Stomach (tissue), 9 donors: Measurements from ENCODE around the gene R3HDM1. TPM values are rescaled to one million over a fixed set of nuclear protein-coding genes. Genes with fewer than 3 reads are reported as not detected.
"Not testable (repeated sequence)": the region's sequence is repeated elsewhere in the genome, so short reads cannot be mapped to it uniquely, and the experiment has no call there.

Experiments
- DNase-seq, 2 donors: peaks; one replicate each; pipeline versions ENCODE4 v3.0.0 to v3.0.0-alpha.2; 2013 to 2019
- H3K27ac ChIP-seq, 5 donors: fragments of 200-600 bp in 4 of 5; sonication (generic) in 4 of 5; one replicate each; pipeline ENCODE4 v1.5.1; 2013 to 2019; ENCODE audit warnings: mild to moderate bottlenecking in 1 of 5, moderate library complexity in 1 of 5
- H3K27me3 ChIP-seq, 3 donors: fragments of 200-600 bp; sonication (generic); one replicate each; pipeline ENCODE4 v1.5.1; 2017 to 2019; ENCODE audit warnings: mixed run types in 1 of 3
- H3K36me3 ChIP-seq, 4 donors: fragments of 200-600 bp; sonication (generic); 1 replicate in 3 of 4; 2 replicates in 1 of 4; pipeline ENCODE4 v1.5.1; 2016 to 2019
- H3K4me1 ChIP-seq, 4 donors: fragments of 200-600 bp; sonication (generic); one replicate each; pipeline ENCODE4 v1.5.1; 2016 to 2019
- H3K4me3 ChIP-seq, 4 donors: fragments of 200-600 bp; sonication (generic) in 3 of 4; one replicate each; pipeline ENCODE4 v1.5.1; 2016 to 2019; ENCODE audit warnings: mild to moderate bottlenecking in 1 of 4
- H3K9me3 ChIP-seq, 4 donors: fragments of 200-600 bp; sonication (generic); one replicate each; pipeline ENCODE4 v1.5.1; 2016 to 2019
- CTCF ChIP-seq, 7 experiments: fragments of 450-650 bp in 4 of 7; fragments of 200-600 bp in 3 of 7; sonication (generic) in 3 of 7; IDR thresholded peaks; one replicate each; pipeline ENCODE4 v1.5.1; 2016 to 2019; ENCODE audit warnings: antibody characterized with exemption in 7 of 7, control low read depth in 2 of 7, mild to moderate bottlenecking in 1 of 7
- EP300 ChIP-seq: sonication (generic); formaldehyde crosslinking; IDR thresholded peaks from one replicate; pipeline ENCODE4 v1.6.1; 2017; ENCODE audit warnings: antibody characterized with exemption
- POLR2A ChIP-seq, 4 donors: fragments of 450-650 bp; IDR thresholded peaks; one replicate each; pipeline ENCODE4 v1.6.1; 2016; ENCODE audit warnings: antibody characterized with exemption in 4 of 4, control low read depth in 2 of 4, mild to moderate bottlenecking in 1 of 4, moderate library complexity in 1 of 4
- POLR2AphosphoS5 ChIP-seq, 3 donors: sonication (generic); formaldehyde crosslinking; IDR thresholded peaks; one replicate each; pipeline ENCODE4 v1.6.1; 2016; ENCODE audit warnings: antibody characterized with exemption in 3 of 3
- WGBS, 5 donors: extraction: QIAGEN DNeasy Blood & Tissue Kit in 3 of 5; methylation state at CpG; one replicate each; pipeline versions ENCODE4 v1.1.5 to v1.1.7; 2013 to 2018; 5-methylcytosine and 5-hydroxymethylcytosine counted together
- intact Hi-C: fragments of 100-400 bp; cut with DNase I; formaldehyde crosslinking; loops from one replicate; pipeline ENCODE4 v1.15.1; 2023; ENCODE audit warnings: low total_unique reads
- polyA plus RNA-seq, 3 donors: library from polyadenylated mRNA; stranded (reverse); fragments of 200-250 nt; gene quantifications; one replicate each; pipeline ENCODE4 v1.2.3, GENCODE V29; 2013
- total RNA-seq, 5 donors: library from RNA; depleted of rRNA; stranded (reverse); fragments of >200 nt; gene quantifications; one replicate each; pipeline versions ENCODE4 v1.1.0 to v1.2.3, GENCODE V29; 2014 to 2016
- donor health status: healthy with polysubstance abuse.
- donor health status: Bipolar disorder and iron deficiency.
- donor health status: healthy.

Gene R3HDM1
- total and polyA plus RNA-seq, 8 donors: 5.7 to 34.3 (median 12.8) TPM

GRCh38 chr2:135708159-135708558, 176.9 kb downstream of the R3HDM1 start:
- H3K36me3 ChIP-seq: peaks cover 0 to 7% (median 2%) of the 10 kb centered on the region in 4 donors
- 92 to 97% (median 96%) methylated on average over 4 of the region's 4 CpGs for WGBS, 5 donors
- no peak for DNase-seq
- H3K4me3 ChIP-seq: no peak overlapping the region
- no peak overlapping the region for H3K27ac ChIP-seq
- H3K4me1 ChIP-seq: peaks cover 0 to 6% (median 0%) of the 10 kb centered on the region in 4 donors
- TF ChIP-seq POLR2AphosphoS5 (IDR thresholded peaks at IDR 0.05) (no peak), POLR2A (IDR thresholded peaks at IDR 0.05) (no peak)
- intact Hi-C loops: no loop called here
- H3K9me3 ChIP-seq: no peaks in the 10 kb centered on the region
- no peaks in the 10 kb centered on the region for H3K27me3 ChIP-seq

DNA sequence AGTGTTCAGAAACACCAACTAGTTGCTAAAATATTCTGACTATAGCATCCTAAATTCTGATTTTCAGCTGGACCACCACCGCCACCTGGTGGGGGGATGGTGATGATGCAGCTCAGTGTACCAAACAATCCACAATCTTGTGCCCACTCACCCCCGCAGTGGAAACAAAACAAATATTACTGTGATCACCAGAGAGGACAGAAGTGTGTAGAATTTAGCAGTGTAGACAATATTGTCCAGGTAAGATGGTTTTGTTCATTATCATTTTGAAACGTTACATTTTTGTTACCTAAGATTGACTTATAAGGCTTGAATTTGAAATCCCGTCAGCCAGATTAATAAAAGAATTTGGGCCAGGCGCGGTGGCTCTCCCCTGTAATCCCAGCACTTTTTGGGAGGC, 178.7 kb downstream of the R3HDM1 start:
- peak; percentile 67 to 79 for DNase-seq
- TF ChIP-seq CTCF (IDR thresholded peaks at IDR 0.05): peak in 6 of 7 experiments; percentile 6 to 91 (median 88)
- TF ChIP-seq POLR2AphosphoS5 (IDR thresholded peaks at IDR 0.05): no peak
- TF ChIP-seq POLR2A (IDR thresholded peaks at IDR 0.05): no peak
- TF ChIP-seq EP300: no peak
- Histone ChIP-seq H3K4me1 (no peaks in the 10 kb centered on the region), H3K36me3 (peaks cover 0 to 13% (median 2%) of the 10 kb centered on the region in 4 donors), H3K27me3 (no peaks in the 10 kb centered on the region), H3K27ac (no peak overlapping the region), H3K9me3 (no peaks in the 10 kb centered on the region), H3K4me3 (no peak overlapping the region)
- intact Hi-C loops: loop anchor here (10.0 kb wide), 1 partner anchor 705 kb away; no protein-coding TSS in a partner anchor
- 55 to 64% (median 63%) methylated on average over 6 of the region's 6 CpGs for WGBS, 5 donors

- intact Hi-C loops: loop anchor here (10.0 kb wide), 1 partner anchor 710 kb away; no protein-coding TSS in a partner anchor
- H3K4me3 ChIP-seq, H3K27ac ChIP-seq, DNase-seq, H3K4me1 ChIP-seq, H3K27me3 ChIP-seq, H3K9me3 ChIP-seq: not testable (repeated sequence)
- WGBS, 5 donors: 87 to 93% (median 92%) methylated on average over 9 of the region's 9 CpGs
- peaks cover 0 to 48% (median 38%) of the 10 kb centered on the region in 4 donors for H3K36me3 ChIP-seq
Measured at GRCh38 chr2:135715086-135715485, 183.8 kb downstream of the R3HDM1 start.

DNA sequence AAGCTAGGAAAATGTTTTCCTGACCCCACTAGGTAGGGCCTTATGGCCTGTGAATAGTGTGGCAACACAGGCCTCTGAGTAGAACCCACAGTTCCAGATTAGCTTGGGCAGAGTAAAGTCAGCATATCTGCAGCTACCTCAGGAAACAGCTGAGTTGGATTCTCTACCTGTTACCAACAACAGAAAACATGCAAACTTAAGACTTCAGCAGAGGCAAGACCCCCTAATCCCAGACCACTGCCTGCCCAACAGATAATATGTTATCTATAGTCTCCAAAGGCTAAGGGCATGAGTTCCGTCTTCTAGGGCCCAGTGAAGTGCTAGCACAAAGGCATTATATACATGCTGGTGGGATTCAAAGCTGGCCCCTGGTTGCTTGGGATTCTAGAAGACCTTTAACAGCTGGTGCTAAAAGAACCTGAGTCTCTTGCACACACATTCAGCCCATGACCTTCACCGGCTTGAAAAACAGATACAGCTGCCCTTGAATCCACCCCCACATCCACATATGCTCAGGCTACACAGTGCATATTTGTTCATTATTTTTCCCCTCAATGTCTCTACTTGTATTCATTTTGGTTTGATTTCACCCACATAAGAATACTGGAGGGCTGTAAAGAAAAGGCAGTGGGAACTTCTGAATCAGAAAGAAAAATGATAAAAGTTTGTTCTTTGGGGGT, 196.9 kb downstream of the R3HDM1 start:
- Histone ChIP-seq H3K36me3 (peaks cover 10 to 29% (median 22%) of the 10 kb centered on the region in 4 donors), H3K4me3 (no peak overlapping the region), H3K9me3 (no peaks in the 10 kb centered on the region), H3K4me1 (no peaks in the 10 kb centered on the region), H3K27me3 (no peaks in the 10 kb centered on the region), H3K27ac (no peak overlapping the region)
- WGBS, 5 donors: 71 to 88% (median 81%) methylated on average over 2 of the region's 2 CpGs
- intact Hi-C loops: no loop called here
- no peak for TF ChIP-seq CTCF (IDR thresholded peaks at IDR 0.05)
- TF ChIP-seq POLR2AphosphoS5 (IDR thresholded peaks at IDR 0.05): no peak
- TF ChIP-seq POLR2A (IDR thresholded peaks at IDR 0.05): no peak
- TF ChIP-seq EP300: no peak
- peak in 1 of 2 donors; percentile 30 for DNase-seq

- TF ChIP-seq EP300 (no peak), POLR2A (IDR thresholded peaks at IDR 0.05) (no peak), CTCF (IDR thresholded peaks at IDR 0.05) (no peak), POLR2AphosphoS5 (IDR thresholded peaks at IDR 0.05) (no peak)
- intact Hi-C loops: loop anchor here (10.0 kb wide), 1 partner anchor 142 kb away; the partner anchor contains the start of gene MCM6
- WGBS, 5 donors: 87 to 93% (median 91%) methylated on average over 5 of the region's 5 CpGs
- no peak overlapping the region for H3K27ac ChIP-seq
- no peak for DNase-seq
- H3K9me3 ChIP-seq: no peaks in the 10 kb centered on the region
- no peaks in the 10 kb centered on the region for H3K4me1 ChIP-seq
- H3K27me3 ChIP-seq: no peaks in the 10 kb centered on the region
- H3K36me3 ChIP-seq: no peaks in the 10 kb centered on the region
- H3K4me3 ChIP-seq: no peak overlapping the region
Measured at GRCh38 chr2:135732561-135732960, 201.3 kb downstream of the R3HDM1 start.
